LHCN-M2 (cell line): ENCODE measurements around the gene ASAP3. TPM values are rescaled to one million over a fixed set of nuclear protein-coding genes. Genes with fewer than 3 reads are reported as not detected.

Source experiments
- total RNA-seq: library from RNA; depleted of rRNA; stranded (reverse); fragments of >200 nt; gene quantifications from 2 replicates; pipeline ENCODE4 v1.2.3, GENCODE V29; 2014; rRNA removed

The ASAP3 gene
- total RNA-seq, 1 experiment from 2014 or later = 27.8 TPM

Other genes with a start within 250 kb of the ASAP3 start
- gene HNRNPR, start 139.9 kb downstream of the ASAP3 start, total RNA-seq = 126 and 140 TPM in 2 replicates
- gene ZNF436, start 114.3 kb downstream of the ASAP3 start, total RNA-seq = 10.8 and 13.4 TPM in 2 replicates
- gene TCEA3, start 59.4 kb downstream of the ASAP3 start, total RNA-seq = 1.5 TPM in 2 replicates
- gene E2F2, start 47.1 kb upstream of the ASAP3 start, total RNA-seq = 6.2 and 6.6 TPM in 2 replicates
- 335 and 553 TPM in 2 replicates for gene ID3, start 75.3 kb upstream of the ASAP3 start, total RNA-seq
- 700 and 757 TPM in 2 replicates for gene RPL11, start 207.6 kb upstream of the ASAP3 start, total RNA-seq